T47D (cell line): Measurements from ENCODE around the gene GAK.

Source experiments
- DNase-seq, 2 experiments: peaks; one replicate each; pipeline versions ENCODE4 v3.0.0 to v3.0.0-alpha.2; 2011 to 2012; ENCODE audit warnings: low read depth in 1 of 2, low spot score in 1 of 2
- JUND ChIP-seq: IDR thresholded peaks from 2 replicates; pipeline ENCODE4 v1.6.1; 2012; ENCODE audit warnings: low read depth
- in situ Hi-C: cut with HindIII; loops from 2 replicates; pipeline ENCODE4 v1.10.0; 2016; ENCODE audit warnings: low sequenced_read_pairs, low pct_unique_long_range_greater_than_20kb

The GAK gene

DNA sequence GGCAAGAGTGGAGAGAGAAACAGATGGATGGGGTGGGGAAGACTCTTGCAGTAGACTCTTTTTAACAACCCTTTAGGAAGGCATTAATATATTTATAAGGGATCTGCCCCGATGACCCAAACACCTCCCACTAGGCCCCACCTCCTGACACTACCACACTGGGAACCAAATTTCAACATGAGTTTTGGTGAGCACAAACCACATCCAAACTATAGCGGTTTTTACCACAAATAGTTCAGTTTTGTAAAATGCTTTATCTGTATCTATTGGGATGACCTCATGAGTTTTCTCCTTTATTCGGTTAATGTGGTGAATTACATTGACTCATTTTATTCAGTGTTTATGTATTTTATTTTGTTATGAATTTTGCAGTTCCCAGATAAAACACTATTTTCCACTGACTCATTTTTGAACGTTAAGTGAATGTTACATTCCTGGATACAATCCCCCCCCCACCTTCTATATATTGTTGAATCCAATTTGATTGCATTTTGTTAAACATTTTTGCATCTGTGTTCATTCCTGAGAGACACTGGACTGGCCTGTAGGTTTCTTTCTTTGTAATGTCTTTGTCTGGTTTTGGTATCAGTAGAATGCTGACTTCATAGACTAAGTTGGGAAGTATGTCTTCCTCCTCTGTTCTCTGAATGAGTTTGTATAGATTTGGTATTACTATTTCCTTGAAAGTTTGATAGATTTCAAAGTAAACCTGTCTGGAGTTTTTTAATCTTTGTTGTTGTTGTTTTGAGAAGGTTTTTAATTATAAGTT is 92.3 kb downstream of the GAK start:
- TF ChIP-seq JUND = no peak
- in situ Hi-C loops = no loop called here
- no peak for DNase-seq

DNA sequence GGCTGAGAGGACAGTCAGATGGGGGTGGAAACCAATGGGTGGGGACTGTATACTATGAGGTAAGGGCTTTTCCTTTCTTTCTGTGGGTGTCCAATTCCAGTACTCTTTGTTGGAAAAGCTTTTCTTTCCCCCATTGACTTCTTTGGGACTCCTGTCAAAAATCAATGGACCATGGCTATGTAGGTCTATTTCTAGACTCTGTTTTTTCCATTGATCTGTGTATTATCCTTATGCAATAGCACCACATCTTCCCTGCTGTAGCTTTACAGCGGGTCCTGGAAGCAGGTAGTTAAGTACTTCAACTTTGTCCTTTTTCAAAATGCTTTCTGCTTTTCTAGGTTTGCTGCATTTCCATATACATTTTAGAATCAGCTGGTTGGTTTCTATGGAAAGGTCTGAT is 94.3 kb downstream of the GAK start:
- no peak for TF ChIP-seq JUND
- in situ Hi-C loops = no loop called here
- DNase-seq = no peak

DNA sequence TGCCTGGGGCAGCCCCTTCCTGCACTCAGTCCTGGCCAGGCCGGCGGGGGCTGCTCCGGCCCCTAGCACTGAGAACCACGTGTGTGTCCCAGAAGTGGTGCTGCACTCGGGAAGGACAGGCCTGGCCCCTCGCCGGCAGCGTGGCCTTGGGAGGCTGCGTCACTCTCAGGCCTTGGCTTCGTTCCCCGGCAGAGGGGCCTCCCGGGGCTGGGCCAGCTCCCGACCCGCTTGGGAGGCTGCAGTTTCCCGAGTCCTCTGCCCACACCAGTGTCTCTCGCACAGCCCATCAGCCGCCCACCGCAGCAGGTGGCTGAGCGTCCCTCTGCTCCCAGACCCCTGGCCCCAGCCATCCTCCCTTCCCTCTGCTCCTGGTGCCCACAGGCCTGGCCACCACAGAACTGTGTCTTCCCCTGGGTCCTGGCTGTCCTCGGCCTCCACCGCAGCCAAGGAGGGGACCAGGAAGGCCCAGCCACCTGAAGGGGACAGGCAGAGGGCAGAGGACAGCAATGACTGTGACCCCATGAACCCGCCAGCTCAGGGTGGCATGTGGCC is 95.3 kb downstream of the GAK start:
- in situ Hi-C loops = no loop called here
- TF ChIP-seq JUND = no peak
- DNase-seq = no peak

DNA sequence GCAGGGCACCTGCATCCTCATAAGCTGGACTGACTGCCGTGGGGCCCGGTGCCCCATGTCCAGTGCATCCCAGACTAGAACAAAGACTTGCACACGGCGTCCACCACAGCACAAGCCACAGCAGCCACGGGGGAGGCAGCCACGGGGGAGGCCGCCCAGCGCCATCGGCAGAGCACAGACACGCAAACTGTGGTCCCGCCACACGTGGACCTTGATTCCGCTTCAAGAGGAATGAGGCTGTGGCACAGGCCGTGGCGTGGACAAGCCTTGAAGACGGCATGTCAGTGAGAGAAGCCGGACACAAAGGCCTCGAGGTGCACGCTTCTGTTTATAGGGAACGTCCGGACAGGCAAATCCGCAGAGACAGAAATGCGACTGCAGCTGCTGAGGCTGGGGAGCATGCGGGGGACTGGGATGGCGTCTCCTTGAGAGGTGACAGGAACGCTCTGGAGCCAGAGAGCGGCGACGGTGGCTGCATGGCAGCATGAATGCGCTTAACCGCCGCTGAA is 96.1 kb downstream of the GAK start:
- no peak for DNase-seq
- no peak for TF ChIP-seq JUND
- in situ Hi-C loops = no loop called here

DNA sequence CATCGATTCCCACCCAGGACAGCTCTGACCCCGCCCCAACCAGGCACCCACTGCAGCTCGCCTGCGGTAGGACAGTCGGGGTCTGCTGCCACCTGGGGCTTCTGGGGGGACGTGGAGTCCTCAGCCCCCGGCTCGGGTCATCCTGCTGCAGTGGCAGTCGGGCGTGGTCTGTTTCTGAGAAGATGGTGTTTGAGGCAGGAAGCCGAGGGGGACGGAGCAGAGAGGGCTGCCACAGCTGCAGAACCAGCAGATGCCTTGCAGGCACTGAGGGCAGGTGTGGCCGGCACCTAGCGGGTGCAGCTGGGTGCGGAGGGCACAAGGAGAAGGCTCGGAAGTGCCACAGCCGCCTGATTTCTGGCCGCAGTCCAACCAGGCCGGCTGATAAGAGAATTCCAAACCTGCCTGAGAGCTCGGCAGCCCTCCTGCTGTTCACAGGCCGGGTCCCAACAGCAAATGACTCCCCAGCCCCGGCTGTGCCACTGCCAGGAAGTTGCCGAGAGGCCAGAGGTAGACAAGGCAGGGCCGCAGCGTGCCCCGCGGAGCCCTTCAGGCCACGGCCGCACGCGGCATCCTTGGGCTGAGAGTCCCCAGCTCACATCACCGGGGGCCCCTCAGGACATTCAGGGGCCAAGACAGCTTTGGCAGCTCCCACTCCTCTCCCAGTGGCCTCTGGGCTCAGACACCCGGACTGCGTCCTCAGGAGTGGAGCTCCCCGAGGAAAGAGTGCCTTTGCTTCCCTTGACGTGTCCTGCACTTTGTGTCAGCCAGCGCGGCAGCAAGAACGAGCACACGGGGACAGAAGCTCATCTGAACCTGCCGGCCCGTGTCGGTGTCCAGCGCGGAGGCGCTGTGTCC is 96.7 kb downstream of the GAK start:
- in situ Hi-C loops = no loop called here
- no peak for DNase-seq
- TF ChIP-seq JUND = no peak

DNA sequence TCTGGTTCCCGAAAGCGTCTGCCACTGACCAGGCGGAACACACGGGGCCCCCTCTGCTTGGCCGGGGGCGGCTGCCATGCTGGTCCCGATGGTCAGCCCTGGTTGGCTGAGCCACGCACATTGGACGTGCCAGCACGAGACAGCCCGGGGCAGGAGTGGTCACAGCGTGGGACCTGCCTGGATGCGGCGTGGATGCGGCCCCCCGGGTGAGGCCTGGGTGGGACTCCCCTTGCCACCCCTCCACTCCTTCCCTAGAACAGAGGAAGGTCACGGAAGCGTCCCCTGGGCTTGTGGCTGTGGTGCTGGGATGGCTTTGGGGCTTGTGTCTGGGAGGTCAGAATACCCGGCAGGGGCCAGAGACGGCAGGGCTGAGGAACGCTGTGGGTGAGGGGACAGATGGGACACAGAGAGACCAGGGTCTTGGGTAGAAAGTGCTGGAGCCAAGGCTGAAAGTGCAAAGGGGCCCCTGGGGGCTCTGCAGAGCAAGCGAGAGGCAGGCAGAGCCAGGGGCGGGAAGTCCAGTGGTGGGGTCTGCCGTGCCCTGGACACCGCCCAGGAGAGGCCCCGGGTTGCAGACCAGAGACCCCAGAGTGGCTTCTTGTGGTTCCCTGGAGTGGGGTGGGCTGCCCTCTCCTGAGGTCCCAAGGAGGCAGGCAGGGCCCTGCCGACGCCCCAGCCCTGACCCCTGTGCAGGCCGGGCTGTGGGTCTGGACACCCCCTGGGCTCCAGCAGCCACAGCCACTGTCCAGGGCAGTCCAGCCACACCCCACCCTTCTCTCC is 97.6 kb downstream of the GAK start:
- no peak for DNase-seq
- in situ Hi-C loops = no loop called here
- no peak for TF ChIP-seq JUND

DNA sequence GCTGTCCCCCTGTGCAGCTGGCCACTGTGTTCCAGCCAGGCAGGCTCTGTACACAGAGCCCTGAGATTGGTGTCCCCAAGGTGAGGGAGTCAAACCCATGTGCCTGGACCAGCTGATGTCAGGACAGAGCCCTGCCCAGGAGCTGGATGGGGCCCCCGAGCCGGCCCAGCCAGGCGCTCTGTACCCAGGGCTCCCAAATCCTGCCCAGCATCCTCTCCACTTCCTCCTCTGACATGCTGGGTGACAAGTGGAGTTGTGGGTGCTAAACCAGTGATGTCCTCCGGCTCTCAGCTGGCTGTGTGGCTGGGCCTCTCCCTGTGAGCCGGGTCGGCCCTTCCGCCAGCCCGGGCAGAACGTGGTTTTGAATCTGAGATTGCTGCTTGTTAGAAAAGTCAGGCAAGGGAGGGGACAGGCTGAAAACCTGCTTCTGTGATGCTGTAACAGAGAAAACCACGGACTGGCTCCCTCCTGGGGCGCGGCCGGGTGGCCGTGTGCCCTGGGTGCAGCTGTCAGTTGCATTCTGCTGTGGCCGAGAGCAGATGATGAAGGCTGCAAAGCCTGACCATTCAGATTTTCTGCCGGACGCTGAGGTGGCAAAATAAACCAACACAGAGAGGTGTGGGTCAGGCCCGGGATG is 98.3 kb downstream of the GAK start:
- in situ Hi-C loops = no loop called here
- no peak for TF ChIP-seq JUND
- DNase-seq = no peak

DNA sequence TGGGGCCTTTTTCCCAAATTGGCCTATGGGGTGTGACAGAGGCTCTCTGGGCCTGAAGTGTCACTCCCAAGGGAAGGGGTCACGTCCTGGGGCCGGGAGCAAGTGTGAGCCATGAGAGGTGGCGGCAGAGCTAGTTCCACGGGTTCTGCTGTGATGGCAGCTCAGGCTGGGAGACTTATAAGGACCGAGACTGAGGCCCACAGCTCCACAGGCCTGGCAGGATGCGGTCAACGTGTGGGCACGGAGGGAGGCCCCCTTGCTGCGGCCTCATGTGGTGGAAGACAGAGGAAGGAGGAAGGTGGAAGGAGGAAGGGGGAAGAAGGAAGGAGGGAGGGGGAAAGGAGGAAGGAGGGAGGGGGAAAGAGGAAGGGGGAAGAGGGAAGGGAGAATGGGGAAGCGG is 99.0 kb downstream of the GAK start:
- TF ChIP-seq JUND = no peak
- DNase-seq = peak in 1 of 2 experiments; percentile 28
- in situ Hi-C loops = no loop called here

DNA sequence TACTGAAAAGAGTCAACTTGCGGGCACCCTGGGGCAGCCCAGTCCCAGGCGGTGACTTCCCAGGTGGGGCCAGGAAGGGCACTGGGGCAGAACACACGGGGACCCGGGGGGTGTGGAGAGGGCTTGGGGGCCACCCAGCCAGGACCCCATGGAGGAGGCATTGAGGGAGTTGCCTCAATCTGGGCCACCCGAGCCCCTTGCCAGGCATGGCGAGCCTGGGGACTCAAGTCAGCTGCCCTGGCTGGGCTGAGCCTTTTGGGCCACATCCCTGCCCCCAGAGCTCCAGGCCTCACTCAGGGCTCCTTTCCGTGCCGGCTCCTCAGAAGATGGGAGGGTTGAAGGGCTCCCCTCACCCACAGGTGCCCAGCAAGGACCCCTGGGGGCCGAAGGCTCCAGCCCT is 99.6 kb downstream of the GAK start:
- in situ Hi-C loops = no loop called here
- no peak for DNase-seq
- TF ChIP-seq JUND = no peak

DNA sequence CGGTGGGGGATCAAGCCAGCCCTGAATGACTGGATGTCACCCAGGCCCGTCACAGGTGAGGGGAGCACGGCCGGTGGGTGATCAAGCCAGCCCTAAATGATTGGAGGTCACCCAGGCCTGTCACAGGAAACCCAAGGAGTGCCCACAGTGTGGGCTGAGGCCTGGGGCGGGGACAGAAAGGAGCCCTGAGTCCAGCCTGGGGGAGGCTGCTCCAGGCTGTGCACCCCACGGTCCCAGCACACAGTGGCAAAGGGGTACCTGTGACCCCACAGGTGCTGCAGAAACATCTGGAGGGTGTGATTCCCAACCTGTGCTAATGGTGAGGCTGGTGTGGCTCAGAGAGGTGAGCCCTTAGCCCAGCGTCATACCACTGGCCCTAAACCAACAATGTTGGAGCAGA is 100.0 kb downstream of the GAK start:
- in situ Hi-C loops = no loop called here
- no peak for DNase-seq
- no peak for TF ChIP-seq JUND

DNA sequence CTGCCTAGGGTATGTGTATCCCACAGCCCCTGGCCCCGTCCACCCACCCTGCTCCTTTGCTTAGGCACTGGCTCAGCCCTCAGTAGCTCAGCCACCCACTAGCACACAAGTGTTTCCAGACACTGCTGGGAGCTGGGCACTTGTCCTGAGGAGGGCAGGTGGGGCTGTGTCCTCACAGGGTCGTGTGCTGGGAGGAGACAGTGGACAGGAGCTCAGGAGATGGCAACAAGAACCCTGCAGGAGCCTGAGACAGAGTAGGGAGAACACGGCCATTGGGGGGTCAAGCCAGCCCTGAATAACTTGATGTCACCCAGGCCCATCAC is 100.7 kb downstream of the GAK start:
- no peak for TF ChIP-seq JUND
- no peak for DNase-seq
- in situ Hi-C loops = no loop called here
